Upper lobe of left lung (tissue), 6 donors: Measurements from ENCODE around the gene OLAH. TPM values are rescaled to one million over a fixed set of nuclear protein-coding genes. Genes with fewer than 3 reads are reported as not detected.

Experiments
- ATAC-seq, 2 donors: fragments of 200-7000 bp; cut with Tn5 transposase; one replicate each; pipeline ENCODE4 v1.9.1; 2022; ENCODE audit warnings: mild to moderate bottlenecking in 2 of 2, moderate library complexity in 2 of 2; ENCODE audit not compliant: low FRiP score in 2 of 2
- DNase-seq, 2 donors: peaks; one replicate each; pipeline ENCODE4 v3.0.0-alpha.2; 2019 to 2020
- H3K27ac ChIP-seq, 4 donors: fragments of 200-600 bp; sonication (generic); one replicate each; pipeline ENCODE4 v1.5.1; 2016 to 2019
- H3K27me3 ChIP-seq, 4 donors: fragments of 200-600 bp; sonication (generic); one replicate each; pipeline ENCODE4 v1.5.1; 2017 to 2019
- H3K36me3 ChIP-seq, 4 donors: fragments of 200-600 bp; sonication (generic); one replicate each; pipeline ENCODE4 v1.5.1; 2016 to 2019
- H3K4me1 ChIP-seq, 4 donors: fragments of 200-600 bp; sonication (generic); one replicate each; pipeline ENCODE4 v1.5.1; 2018 to 2019
- H3K4me3 ChIP-seq, 4 donors: fragments of 200-600 bp; sonication (generic); one replicate each; pipeline ENCODE4 v1.5.1; 2017 to 2019; ENCODE audit warnings: mild to moderate bottlenecking in 2 of 4, moderate library complexity in 1 of 4
- H3K9me3 ChIP-seq, 4 donors: fragments of 200-600 bp; sonication (generic); one replicate each; pipeline ENCODE4 v1.5.1; 2018 to 2019
- CTCF ChIP-seq, 6 experiments: fragments of 450-650 bp in 4 of 6; fragments of 200-600 bp in 2 of 6; sonication (generic) in 2 of 6; IDR thresholded peaks; one replicate each; pipeline ENCODE4 v1.5.1; 2016 to 2019; ENCODE audit warnings: antibody characterized with exemption in 6 of 6
- EP300 ChIP-seq, 4 donors: sonication (generic); formaldehyde crosslinking; IDR thresholded peaks; one replicate each; pipeline ENCODE4 v1.5.1; 2017; ENCODE audit warnings: antibody characterized with exemption in 4 of 4, control low read depth in 2 of 4
- POLR2A ChIP-seq, 4 donors: fragments of 450-650 bp; IDR thresholded peaks; one replicate each; pipeline ENCODE4 v1.5.1; 2016 to 2017; ENCODE audit warnings: antibody characterized with exemption in 4 of 4, mild to moderate bottlenecking in 2 of 4
- POLR2AphosphoS5 ChIP-seq, 2 donors: sonication (generic); formaldehyde crosslinking; IDR thresholded peaks; one replicate each; pipeline ENCODE4 v1.5.1; 2017; ENCODE audit warnings: antibody characterized with exemption in 2 of 2
- WGBS, 2 donors: methylation state at CpG; one replicate each; pipeline ENCODE4 v1.1.5; 2017 to 2018; 5-methylcytosine and 5-hydroxymethylcytosine counted together
- total RNA-seq, 6 donors: library from RNA; depleted of rRNA in 4 of 6; stranded (reverse); fragments of >200 nt in 4 of 6; gene quantifications; one replicate each; pipeline versions ENCODE4 v1.1.0 to v1.2.1, GENCODE V29; 2016 to 2021
- donor health status: DM: no; HTN: no; CAD: no; lungs with moderate emphysema.
- donor health status: DM: no; HTN: yes; CAD: no; lungs with severe emphysema.

OLAH gene
- total RNA-seq, 6 donors from 2014 or later, result 1.1 to 5.6 (median 2.4) TPM

GRCh38 chr10:15046626-15047025 is 2.9 kb downstream of the OLAH start:
- TF ChIP-seq POLR2A (IDR thresholded peaks at IDR 0.05), result no peak
- TF ChIP-seq EP300 (IDR thresholded peaks at IDR 0.05), result no peak
- no peak for TF ChIP-seq CTCF (IDR thresholded peaks at IDR 0.05)
- TF ChIP-seq POLR2AphosphoS5 (IDR thresholded peaks at IDR 0.05), result no peak
- H3K27me3 ChIP-seq, result no peaks in the 10 kb centered on the region
- no peaks in the 10 kb centered on the region for H3K36me3 ChIP-seq
- DNase-seq (no peak), ATAC-seq (no peak)
- 41 to 44% methylated on average over 5 of the region's 5 CpGs for WGBS, 2 donors
- H3K27ac ChIP-seq, result no peak overlapping the region
- H3K4me3 ChIP-seq, result no peak overlapping the region
- H3K9me3 ChIP-seq, result no peaks in the 10 kb centered on the region
- H3K4me1 ChIP-seq, result peaks cover 0 to 6% (median 3%) of the 10 kb centered on the region in 4 donors

DNA sequence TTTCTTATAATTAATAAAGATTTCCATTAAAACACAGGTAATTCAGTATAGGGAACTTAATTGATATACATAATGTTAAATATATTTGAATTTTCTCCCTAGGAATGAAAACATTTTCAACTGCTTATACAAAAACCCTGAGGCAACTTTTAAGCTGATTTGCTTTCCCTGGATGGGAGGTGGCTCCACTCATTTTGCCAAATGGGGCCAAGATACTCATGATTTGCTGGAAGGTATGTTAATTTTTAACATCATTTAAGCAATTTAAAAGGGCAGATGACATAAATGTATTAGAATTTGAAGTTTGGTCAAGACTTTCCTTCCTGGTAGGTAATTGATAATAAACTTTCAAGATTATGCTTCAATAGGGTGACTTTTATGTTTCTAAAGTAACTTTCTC is 5.8 kb downstream of the OLAH start:
- no peak for DNase-seq
- H3K27me3 ChIP-seq, result no peaks in the 10 kb centered on the region
- no peaks in the 10 kb centered on the region for H3K36me3 ChIP-seq
- peaks cover 0 to 6% (median 3%) of the 10 kb centered on the region in 4 donors for H3K4me1 ChIP-seq
- H3K9me3 ChIP-seq, result no peaks in the 10 kb centered on the region
- no peak overlapping the region for H3K4me3 ChIP-seq
- no peak for ATAC-seq
- H3K27ac ChIP-seq, result no peak overlapping the region
- TF ChIP-seq CTCF (IDR thresholded peaks at IDR 0.05) (no peak), POLR2AphosphoS5 (IDR thresholded peaks at IDR 0.05) (no peak), POLR2A (IDR thresholded peaks at IDR 0.05) (no peak), EP300 (IDR thresholded peaks at IDR 0.05) (no peak)

DNA sequence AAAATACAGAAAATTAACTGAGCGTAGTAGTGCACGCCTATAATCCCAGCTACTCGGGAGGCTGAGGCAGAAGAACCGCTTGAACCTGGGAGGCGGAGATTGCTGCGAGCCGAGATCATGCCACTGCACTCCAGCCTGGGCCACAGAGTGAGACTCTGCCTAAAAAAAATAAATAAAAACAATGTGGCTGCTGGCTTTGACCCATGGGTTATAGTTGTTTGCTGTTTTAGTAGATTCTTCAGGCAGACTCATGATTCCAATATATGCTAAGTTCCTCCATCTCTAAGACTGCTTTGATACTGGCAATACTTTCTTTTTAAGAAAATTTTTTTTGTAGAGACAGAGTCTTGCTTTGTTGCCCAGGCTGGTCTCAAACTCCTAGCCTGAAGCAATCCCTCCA is 8.4 kb downstream of the OLAH start:
- H3K36me3 ChIP-seq, result no peaks in the 10 kb centered on the region
- DNase-seq, result no peak
- H3K27ac ChIP-seq, result no peak overlapping the region
- H3K4me1 ChIP-seq, result no peaks in the 10 kb centered on the region
- no peaks in the 10 kb centered on the region for H3K27me3 ChIP-seq
- WGBS, 2 donors, result 85 to 92% methylated on average over 7 of the region's 7 CpGs
- no peak for ATAC-seq
- no peaks in the 10 kb centered on the region for H3K9me3 ChIP-seq
- H3K4me3 ChIP-seq, result no peak overlapping the region
- TF ChIP-seq CTCF (IDR thresholded peaks at IDR 0.05) (no peak), POLR2A (IDR thresholded peaks at IDR 0.05) (no peak), EP300 (IDR thresholded peaks at IDR 0.05) (no peak), POLR2AphosphoS5 (IDR thresholded peaks at IDR 0.05) (no peak)

- Histone ChIP-seq H3K27me3 (no peaks in the 10 kb centered on the region), H3K9me3 (no peaks in the 10 kb centered on the region), H3K4me1 (no peaks in the 10 kb centered on the region), H3K36me3 (no peaks in the 10 kb centered on the region), H3K4me3 (no peak overlapping the region), H3K27ac (no peak overlapping the region)
- 73 to 75% methylated on average over 3 of the region's 3 CpGs for WGBS, 2 donors
- DNase-seq, result no peak
- no peak for ATAC-seq
- no peak for TF ChIP-seq POLR2A (IDR thresholded peaks at IDR 0.05)
- TF ChIP-seq EP300 (IDR thresholded peaks at IDR 0.05), result no peak
- TF ChIP-seq CTCF (IDR thresholded peaks at IDR 0.05), result no peak
- TF ChIP-seq POLR2AphosphoS5 (IDR thresholded peaks at IDR 0.05), result no peak
Observed at GRCh38 chr10:15053061-15053460, 9.3 kb downstream of the OLAH start.

DNA sequence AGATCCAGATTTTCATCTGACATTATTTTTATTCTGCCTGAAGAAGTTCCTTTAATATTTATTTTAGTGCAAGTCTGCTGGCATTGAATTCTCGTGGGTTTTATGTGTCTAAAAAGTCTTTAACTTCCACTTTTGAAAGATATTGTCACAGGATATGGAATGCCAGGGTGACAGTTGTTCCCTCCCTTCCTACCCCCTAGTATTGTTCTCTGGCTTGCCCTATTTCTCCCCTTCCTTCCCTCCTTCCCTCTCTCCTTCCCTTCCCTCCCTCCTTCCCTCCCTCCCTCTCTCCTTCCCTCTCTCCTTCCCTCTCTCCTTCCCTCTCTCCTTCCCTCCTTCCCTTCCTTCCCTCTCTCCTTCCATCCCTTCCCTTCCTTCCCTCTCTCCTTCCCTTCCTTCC is 14.9 kb downstream of the OLAH start:
- TF ChIP-seq POLR2AphosphoS5 (IDR thresholded peaks at IDR 0.05), result no peak
- Histone ChIP-seq H3K4me3 (no peak overlapping the region), H3K9me3 (no peaks in the 10 kb centered on the region), H3K4me1 (no peaks in the 10 kb centered on the region), H3K36me3 (no peaks in the 10 kb centered on the region), H3K27ac (no peak overlapping the region), H3K27me3 (no peaks in the 10 kb centered on the region)
- ATAC-seq, result no peak
- no peak for DNase-seq
- WGBS, 2 donors, result 46 to 56% methylated on average over 1 of the region's 1 CpG
